HG03378 (cell line): Measurements from ENCODE around the gene RND2.
"Not testable (repeated sequence)": the region's sequence is repeated elsewhere in the genome, so short reads cannot be mapped to it uniquely, and the experiment has no call there.

Source experiments
- ATAC-seq: cut with Tn5 transposase; IDR thresholded peaks from one replicate; pipeline ENCODE4 v1.9.1; 2021; ENCODE audit warnings: mild to moderate bottlenecking, moderate library complexity; ENCODE audit not compliant: unreplicated experiment

RND2 gene

GRCh38 chr17:43024407-43025289 lies at the start of gene RND2:
Gene RND2, plus strand, starts transcription at chr17:43025231. Its CDS starts 117 bp downstream, at chr17:43025348.
- ATAC-seq: no peak

- ATAC-seq: no peak
Measured at GRCh38 chr17:42975265-42975664, 49.8 kb upstream of the RND2 start.

- not testable (repeated sequence) for ATAC-seq
Measured at GRCh38 chr17:42975701-42976100, 49.3 kb upstream of the RND2 start.

GRCh38 chr17:42979511-42980273 lies 45.3 kb upstream of the RND2 start, which contains the start of gene PTGES3L:
Gene PTGES3L, minus strand, starts transcription at chr17:42980080. Its CDS starts 27 bp downstream, at chr17:42980053.
- no peak for ATAC-seq

GRCh38 chr17:42980274-42980765 lies 44.7 kb upstream of the RND2 start, which contains the start of gene RUNDC1:
Gene RUNDC1, plus strand, starts transcription at chr17:42980565. Its CDS starts 12 bp downstream, at chr17:42980577.
- ATAC-seq: no peak

GRCh38 chr17:42980766-42981397 lies 44.1 kb upstream of the RND2 start:
- no peak for ATAC-seq

- ATAC-seq: no peak
Measured at GRCh38 chr17:42982266-42982665, 42.8 kb upstream of the RND2 start.

GRCh38 chr17:42985225-42985624 lies 39.8 kb upstream of the RND2 start:
- no peak for ATAC-seq

GRCh38 chr17:42989141-42989540 lies 35.9 kb upstream of the RND2 start:
- no peak for ATAC-seq

- ATAC-seq: no peak
Measured at GRCh38 chr17:42989726-42990652, 35.0 kb upstream of the RND2 start.

GRCh38 chr17:42991471-42991870 lies 33.6 kb upstream of the RND2 start:
- no peak for ATAC-seq

- no peak for ATAC-seq
Measured at GRCh38 chr17:42992872-42993271, 32.2 kb upstream of the RND2 start.

GRCh38 chr17:42993913-42994312 lies 31.1 kb upstream of the RND2 start:
- ATAC-seq: not testable (repeated sequence)

GRCh38 chr17:42997390-42997983 lies 27.5 kb upstream of the RND2 start:
- ATAC-seq: no peak

GRCh38 chr17:42997984-42998938 lies 26.8 kb upstream of the RND2 start, which contains the start of gene RPL27:
Gene RPL27, plus strand, starts transcription at chr17:42998419. Its CDS starts 332 bp downstream, at chr17:42998751.
- ATAC-seq: peak; percentile 77

- no peak for ATAC-seq
Measured at GRCh38 chr17:42999003-42999525, 26.0 kb upstream of the RND2 start.

GRCh38 chr17:43000894-43001293 lies 24.1 kb upstream of the RND2 start:
- ATAC-seq: not testable (repeated sequence)
